SH-SY5Y (cell line): ENCODE data around the gene ANO9.

Source experiments
- GATA2 ChIP-seq: IDR thresholded peaks from 2 replicates; pipeline ENCODE4 v1.6.1; 2011; ENCODE audit warnings: mild to moderate bottlenecking, low read depth, low read length
- GATA3 ChIP-seq: IDR thresholded peaks from 2 replicates; pipeline ENCODE4 v1.6.1; 2011; ENCODE audit warnings: low read depth, mild to moderate bottlenecking, low read length, moderate library complexity

The ANO9 gene

DNA sequence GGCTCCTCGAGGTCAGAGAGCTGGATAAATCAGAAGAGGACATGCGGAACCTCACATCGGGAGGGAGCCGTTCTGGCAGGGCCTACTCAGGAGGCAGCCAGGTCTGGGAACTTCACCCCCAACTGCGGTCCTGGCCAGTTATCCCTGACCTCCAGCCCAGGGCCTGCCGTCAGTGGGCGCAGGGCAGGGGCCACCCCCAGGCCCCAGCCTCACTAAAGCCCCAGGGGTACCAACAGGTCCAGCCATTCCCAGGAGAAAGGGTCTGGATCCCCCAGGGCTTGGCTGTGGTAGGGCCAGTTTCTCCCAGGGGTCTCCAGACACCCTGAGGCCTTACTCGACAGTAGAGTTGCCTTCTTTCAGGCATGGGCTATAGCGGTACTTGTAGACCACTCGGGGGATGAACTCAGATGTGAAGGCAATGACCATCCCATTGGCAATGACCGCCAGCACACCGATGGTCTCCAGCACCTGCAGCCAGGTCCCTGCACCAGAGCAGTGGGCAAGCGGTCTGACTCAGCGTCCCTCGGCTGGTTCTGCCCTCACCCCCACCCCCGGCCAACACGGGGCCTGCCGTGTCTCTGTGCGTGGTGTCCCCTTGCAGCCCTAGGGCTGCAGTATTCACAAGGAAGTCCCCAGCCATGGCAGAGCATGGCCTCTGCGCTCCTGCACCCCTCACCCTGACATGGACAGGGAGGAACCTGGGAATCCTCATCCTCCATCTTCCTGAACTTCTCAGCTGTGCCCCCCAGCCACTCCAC lies 22.4 kb downstream of the ANO9 start:
- TF ChIP-seq GATA3, result no peak
- TF ChIP-seq GATA2, result no peak

DNA sequence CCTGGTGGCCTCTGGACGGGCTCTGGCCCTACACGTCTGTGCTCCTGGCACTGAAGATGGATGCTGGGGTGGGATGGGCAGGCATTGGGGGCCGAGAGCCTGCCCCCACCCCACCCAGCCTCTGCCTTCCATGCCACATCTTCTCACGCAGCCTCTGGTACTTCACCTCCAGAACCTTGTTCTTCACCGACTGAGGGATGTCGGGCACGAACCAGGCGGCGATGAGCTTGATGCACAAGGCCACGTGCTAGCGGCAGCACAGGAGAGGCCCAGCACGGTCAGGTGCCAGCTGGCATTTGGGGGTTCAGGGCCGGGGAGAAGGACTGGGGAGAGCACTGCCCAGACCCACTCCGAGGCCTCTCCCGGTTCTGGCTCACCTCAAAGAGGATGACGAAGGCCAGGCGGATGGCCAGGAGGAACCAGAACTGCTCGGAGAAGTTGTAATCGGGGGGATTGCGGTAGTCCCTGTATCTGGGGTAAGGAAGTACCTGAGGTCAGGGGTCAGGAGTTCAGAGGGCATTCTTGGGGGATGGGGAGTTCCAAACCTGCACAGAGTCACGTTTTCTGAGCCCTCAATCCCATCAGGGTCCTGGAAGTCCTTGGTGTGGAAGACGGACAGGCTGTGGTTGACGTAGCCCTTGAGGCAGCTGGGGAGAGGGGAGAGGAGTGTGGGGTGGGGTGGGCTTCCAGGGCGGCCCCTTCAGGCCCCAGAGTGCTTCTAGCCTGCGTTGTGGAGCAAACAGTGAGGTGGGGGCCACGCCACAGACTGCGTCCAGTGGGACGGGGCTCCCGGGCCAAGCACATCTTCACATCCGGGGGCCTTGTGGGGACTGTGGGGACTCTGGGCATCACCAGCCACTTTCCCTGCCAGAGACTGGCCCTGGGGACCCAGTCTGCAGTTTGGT lies 23.2 kb downstream of the ANO9 start:
- TF ChIP-seq GATA2 (no peak), GATA3 (no peak)

DNA sequence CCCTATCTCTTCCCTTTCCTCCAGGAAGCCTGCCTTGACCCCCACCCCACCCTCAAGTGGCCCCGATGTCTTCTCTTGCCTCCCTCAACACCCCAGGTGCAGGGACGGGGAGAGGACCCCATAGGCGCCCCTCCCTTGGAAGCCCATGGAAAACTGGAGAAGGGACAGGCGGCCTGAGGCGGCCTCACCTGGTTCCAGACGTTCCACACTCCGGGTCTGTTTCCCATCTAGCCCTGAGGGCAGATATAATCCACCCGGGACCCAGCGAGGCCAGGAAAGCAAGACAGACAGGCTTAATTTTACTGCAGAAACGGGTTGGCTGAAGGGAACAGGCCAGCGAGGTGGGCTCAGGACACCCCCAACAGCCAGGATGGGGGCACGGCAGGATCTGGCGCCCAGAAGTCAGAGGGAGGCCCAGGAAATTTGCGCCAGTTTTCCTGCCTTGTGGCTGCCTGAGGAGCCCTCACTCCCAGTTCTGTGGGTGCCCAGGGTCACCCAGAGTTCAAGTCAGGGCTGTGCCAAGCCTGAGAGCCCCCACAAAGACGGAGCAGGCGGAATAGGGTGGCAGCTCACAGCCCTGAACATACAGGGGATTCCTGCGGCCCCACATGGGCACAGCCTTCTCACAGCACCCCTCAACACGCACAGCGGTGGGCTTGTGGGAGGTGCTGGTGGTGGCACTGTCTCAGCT lies 24.0 kb downstream of the ANO9 start:
- TF ChIP-seq GATA2 (no peak), GATA3 (no peak)

DNA sequence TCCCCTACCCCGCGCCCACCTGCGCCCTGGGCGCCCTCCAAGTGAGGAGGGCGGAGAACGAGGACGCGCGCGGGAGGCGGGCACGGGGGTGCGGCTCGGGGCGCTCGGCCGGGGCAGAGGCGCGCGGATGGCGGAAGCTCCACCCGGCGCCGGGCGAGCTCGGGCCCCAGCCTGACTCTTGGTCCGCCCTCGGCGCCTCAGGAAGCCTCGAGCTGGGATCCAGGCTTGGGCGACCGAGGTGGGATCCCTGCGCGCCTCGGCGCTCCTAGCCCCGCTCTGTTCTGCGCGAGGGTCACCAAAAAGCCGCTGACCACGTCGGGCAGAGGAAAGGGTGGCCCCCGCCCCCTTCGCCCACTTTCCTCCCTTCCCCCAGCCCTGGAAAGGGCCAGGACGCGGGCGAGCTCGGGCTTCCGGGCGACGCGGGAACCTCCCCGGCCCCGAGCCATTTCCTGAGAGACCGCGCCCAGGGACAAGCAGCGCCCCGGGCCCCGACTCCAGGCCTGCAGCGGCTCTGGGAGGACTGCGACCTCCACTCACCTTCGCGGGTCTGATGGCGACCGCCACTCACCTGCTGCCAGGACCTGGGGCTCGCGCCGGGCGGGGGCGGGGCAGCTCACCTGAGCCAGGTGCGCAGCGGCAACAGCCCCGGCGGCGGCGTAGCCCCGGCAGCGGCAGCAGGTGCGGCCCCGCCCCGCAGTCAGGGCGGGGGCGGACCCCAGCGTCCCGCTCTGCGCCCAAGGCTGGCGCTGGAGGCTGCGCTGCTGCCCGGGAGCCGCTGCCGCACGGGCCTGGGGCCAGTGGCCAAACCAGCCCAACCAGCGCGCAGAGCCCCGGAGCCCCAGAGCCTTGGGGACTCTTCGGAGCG lies 24.8 kb downstream of the ANO9 start:
- TF ChIP-seq GATA3 (no peak), GATA2 (no peak)

DNA sequence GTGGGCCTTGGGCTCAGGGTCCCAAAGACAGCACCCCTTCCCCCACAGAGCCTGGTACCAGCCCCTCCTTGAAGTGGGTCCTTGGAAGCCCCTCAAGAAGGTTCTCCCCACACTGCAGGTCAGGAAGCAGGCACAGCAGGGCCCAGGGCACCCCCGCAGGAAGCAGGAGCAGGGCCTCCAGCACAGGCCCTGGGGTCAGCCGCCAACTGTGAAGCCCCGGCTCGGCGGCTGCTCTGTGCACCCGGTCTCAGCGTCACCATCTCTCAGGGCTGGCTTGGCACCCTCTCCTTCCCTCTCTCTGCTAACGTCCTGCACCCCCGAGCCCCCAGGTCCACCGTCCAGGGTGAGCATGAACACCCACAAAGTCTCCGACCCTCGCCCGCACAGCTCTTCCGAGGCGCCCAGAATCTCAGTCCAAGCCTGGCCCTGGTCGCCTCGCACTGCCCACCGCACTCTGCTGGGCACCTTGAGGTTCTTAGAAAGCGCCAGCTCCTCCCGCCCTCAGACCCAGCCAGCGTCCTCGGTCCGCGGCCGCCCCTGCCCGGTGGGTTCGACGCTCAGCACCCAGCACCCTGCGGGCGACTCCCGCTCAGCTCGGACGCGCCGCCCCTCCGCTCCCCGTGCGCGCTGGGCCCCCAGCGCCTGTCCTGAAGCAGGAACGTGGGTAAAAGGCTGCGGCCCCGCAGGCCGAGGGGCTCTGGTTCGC lies 25.6 kb downstream of the ANO9 start:
- no peak for TF ChIP-seq GATA2

DNA sequence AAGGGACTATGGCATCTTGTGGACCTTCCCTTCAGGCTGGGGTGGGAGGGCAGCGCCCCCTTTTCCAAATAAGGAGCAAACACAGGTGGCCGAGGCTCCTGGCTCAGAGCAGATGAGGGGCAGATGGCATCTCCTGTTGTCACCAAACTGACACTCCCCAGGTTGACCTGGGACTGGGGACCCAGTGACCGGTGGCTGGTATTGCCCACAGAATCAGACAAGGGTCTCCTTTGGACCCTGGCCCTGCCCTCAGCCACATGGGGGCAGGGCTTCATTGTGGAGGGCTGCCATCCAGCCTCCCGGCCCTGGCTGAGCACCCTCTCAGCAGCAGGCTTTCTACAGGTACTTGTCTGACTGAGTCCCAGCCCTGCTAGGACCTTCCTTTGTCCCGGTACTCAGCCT lies 26.2 kb downstream of the ANO9 start:
- TF ChIP-seq GATA2 (no peak), GATA3 (no peak)

DNA sequence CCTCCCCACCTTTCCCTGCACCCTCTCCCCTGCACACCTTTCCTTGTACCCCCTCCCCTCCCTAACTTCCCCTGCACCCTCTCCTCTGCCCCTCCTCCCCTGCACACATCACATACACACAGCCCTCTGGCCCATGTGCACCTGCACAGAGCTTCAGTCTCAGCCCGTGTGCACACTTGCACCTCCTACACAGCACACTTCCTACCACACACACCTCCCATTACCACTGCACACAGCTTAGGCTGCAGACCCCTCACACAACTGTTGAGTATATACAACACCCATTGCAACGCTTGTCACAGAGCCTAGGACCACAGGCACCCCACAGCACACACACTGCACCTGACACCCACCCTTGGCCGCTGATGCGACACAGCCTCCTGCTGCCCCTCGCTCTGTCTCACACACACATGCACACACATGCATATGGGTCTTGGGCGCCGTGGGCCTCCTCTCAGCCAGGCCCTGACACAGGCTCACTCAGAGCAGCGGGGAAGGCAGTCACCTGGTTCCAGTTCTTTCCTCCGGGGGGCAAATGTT lies 27.4 kb downstream of the ANO9 start:
- TF ChIP-seq GATA2 (no peak), GATA3 (no peak)

DNA sequence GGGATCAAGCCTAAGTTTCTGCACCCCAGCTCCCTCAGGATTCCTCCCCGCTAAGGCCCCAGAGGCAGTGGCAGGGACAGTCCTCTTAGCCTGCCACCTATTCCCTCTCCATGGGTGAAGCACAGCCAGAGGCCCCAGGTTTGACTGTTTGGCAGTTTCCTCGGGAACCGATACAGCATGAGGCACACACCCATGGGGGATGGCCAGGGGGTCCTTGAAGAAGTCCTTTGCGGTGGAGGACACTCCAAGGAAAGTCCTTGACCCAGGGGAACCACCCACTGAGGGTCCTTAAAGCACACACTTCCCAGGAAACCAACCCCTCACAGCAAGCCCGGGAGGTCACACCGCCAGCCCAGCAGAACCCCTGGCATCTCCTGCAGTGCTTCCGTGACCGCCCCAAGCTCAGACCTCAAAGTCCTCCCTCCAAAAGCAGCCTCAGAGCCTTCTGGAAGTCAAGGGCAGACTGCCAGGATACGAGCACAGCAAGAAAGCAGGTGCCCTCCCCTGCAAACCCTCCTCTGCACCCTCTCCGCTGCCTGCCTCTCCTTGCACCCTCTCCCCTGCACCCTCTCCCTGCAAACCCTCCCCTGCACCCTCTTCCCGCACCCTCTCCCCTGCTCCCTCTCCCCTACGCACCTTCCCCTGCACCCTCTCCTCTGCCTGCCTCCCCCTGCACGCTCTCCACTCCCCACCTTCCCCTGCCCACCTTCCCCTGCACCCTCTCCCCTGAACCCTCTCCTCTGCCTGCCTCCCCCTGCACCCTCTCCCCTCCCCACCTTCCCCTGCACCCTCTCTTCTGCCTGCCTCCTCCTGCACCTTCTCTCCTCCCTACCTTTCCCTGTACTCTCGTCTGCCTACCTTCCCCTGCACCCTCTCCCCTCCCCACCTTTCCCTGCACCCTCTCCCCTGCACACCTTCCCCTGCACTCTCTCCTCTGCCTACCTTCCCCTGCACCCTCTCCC lies 28.4 kb downstream of the ANO9 start:
- TF ChIP-seq GATA2, result no peak
- TF ChIP-seq GATA3, result no peak

DNA sequence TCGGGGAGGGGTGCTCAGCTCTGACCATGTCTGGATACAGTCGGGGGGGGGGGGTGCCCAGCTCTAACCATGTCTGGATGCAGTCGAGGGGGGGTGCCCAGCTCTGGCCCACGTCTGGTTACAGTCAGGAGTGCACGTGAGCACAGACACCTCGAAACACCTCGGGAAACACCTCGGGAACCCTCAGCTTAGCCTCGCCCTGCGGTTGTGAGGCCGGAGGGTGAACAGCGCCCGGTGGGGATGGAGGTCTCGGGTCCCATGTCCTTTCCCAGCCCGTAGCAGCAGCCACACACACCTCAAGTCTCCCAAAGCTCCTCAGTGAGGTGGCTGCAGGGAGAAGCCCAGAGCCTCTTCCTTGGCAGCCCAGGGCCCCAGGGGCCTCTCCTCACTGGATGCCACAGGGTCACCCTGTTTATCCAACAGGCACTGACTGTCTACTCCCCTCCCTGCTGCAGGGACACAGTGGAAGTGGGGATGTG lies 29.1 kb downstream of the ANO9 start:
- no peak for TF ChIP-seq GATA3
- TF ChIP-seq GATA2, result no peak

DNA sequence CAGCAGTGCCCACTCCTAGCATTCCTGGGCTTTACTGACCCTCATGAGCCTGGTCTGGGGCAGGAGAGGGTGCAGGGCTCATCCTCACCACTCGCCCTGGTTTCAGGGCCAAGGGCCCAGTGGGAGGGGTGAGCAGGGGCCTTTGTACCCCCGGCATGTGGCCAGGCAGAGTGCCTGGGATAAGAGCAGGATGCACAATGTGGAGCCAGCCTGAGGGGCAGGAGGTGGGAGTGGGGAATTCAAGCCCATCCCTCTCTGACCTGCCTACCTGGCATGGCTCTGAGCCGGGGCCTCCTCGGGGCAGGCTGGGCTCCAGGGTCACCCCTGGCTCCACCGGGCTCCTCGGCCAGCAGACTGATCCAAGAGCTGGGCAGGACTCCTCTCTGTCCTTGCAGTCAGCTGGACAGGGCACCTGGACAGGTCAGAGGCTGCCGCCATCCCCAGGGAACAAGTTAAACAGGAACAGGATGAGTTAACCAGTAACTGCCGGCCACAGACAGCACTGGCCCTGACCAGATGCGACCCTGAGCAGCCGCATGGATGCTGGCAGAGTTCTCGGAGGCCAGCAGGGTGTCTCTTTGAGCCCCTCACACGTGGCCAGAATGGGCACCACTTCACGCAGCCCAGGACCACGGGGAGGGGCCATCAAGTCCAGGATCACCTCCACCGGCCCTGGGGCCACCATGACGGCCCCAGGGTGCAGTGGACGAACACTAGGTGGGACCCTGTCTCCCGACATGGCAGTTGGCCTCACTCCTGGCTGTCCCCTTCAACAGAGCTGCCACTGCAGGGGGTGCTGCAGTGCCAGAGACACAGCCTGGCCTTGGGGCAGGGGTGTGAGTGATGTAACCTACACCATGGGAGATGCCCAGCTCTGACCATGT lies 32.0 kb downstream of the ANO9 start:
- TF ChIP-seq GATA3 (no peak), GATA2 (no peak)
